Nephron (organoid): Measurements from ENCODE around the gene ELP2.

ENCODE experiments used
- H3K27ac Mint-ChIP-seq, 3 experiments: 2 replicates each; pipeline ENCODE4 v1.8.0; 2020; ENCODE audit warnings: mixed read lengths in 3 of 3, mild to moderate bottlenecking in 2 of 3, moderate library complexity in 1 of 3
- H3K27me3 Mint-ChIP-seq: 2 replicates; pipeline ENCODE4 v1.8.0; 2021; ENCODE audit warnings: low read depth, mild to moderate bottlenecking, moderate library complexity, mixed read lengths
- H3K36me3 Mint-ChIP-seq: 2 replicates; pipeline ENCODE4 v1.8.0; 2020; ENCODE audit warnings: low read depth, mixed read lengths
- H3K4me1 Mint-ChIP-seq: 2 replicates; pipeline ENCODE4 v1.8.0; 2020; ENCODE audit warnings: mixed read lengths
- H3K4me3 Mint-ChIP-seq, 3 experiments: 2 replicates each; pipeline ENCODE4 v1.8.0; 2020; ENCODE audit warnings: mild to moderate bottlenecking in 3 of 3, mixed read lengths in 3 of 3, moderate library complexity in 2 of 3
- H3K9me3 Mint-ChIP-seq: 2 replicates; pipeline ENCODE4 v1.8.0; 2020; ENCODE audit warnings: mixed read lengths
- TF ChIP-seq, protein P1 (sequence below), 3 experiments: fragments of 200-600 bp; sonication (generic); IDR thresholded peaks; one replicate each; pipeline ENCODE4 v1.5.0; 2021; ENCODE audit warnings: antibody characterized with exemption in 3 of 3; ENCODE audit not compliant: unreplicated experiment in 3 of 3

The ELP2 gene

DNA sequence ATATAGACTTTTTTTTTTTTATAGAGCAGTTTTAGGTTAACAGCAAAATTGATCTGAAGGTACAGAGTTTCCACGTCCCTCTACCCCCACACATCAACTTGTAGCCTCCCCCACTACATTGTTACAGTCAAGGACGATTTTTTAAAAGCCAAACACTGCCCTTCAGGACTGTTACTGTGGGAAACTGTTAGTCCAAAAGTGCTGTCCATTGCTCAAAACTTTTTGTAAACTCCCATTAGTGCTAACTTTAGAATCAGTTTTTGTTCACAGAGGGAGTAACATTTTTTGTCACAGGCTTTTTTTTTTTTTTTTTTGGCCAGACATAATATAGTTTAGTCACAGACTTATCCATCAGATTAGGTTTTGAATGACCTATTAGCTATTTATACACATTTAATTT, 24.1 kb downstream of the ELP2 start:
- H3K27ac Mint-ChIP-seq, result peak overlapping the region in 1 of 3 experiments; percentile 98
- H3K36me3 Mint-ChIP-seq, result peaks cover 69% of the 10 kb centered on the region
- H3K4me3 Mint-ChIP-seq, result no peak overlapping the region
- TF ChIP-seq, protein P1, sequence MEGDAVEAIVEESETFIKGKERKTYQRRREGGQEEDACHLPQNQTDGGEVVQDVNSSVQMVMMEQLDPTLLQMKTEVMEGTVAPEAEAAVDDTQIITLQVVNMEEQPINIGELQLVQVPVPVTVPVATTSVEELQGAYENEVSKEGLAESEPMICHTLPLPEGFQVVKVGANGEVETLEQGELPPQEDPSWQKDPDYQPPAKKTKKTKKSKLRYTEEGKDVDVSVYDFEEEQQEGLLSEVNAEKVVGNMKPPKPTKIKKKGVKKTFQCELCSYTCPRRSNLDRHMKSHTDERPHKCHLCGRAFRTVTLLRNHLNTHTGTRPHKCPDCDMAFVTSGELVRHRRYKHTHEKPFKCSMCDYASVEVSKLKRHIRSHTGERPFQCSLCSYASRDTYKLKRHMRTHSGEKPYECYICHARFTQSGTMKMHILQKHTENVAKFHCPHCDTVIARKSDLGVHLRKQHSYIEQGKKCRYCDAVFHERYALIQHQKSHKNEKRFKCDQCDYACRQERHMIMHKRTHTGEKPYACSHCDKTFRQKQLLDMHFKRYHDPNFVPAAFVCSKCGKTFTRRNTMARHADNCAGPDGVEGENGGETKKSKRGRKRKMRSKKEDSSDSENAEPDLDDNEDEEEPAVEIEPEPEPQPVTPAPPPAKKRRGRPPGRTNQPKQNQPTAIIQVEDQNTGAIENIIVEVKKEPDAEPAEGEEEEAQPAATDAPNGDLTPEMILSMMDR (IDR thresholded peaks at IDR 0.05; ENCODE audit: unreplicated experiment in 3 of 3), result no peak
- H3K9me3 Mint-ChIP-seq, result no peaks in the 10 kb centered on the region
- peaks cover 7% of the 10 kb centered on the region for H3K4me1 Mint-ChIP-seq
- H3K27me3 Mint-ChIP-seq, result no peaks in the 10 kb centered on the region

DNA sequence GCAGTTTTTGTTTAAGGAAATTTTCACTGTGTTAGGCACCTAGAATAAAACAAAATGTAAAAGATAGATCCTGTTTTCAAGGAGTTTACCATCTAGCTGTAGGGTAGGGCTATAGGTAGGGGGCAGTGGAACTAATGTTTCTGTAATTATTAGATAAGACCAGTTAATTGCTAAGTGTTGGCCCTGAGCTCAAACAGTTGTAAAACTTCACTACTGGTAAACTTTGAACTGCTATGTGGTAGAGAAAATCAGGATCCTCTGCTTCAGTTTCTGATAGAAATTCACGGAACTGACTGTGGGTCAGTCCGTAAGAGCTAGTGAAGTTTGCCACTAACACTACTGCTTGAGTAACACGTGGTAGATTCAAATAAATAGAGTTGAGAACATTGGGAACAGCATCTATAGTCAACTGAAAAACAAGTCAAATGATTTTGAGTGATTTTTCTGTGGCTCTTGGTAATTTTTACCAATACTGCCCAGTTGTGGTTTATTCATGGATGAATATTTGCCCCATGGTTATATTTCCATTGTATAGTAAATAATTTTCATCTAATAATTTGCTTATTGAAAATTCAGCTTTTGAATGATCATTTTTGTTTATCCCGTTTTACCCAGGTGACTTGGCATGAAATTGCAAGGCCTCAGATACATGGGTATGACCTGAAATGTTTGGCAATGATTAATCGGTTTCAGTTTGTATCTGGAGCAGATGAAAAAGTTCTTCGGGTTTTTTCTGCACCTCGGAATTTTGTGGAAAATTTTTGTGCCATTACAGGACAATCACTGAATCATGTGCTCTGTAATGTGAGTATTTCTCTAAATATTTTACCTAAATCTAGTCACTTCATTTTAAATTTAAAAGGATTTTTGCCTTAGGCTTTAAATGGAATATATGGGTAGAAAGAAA, 26.4 kb downstream of the ELP2 start:
- Mint-ChIP-seq H3K36me3 (peaks cover 66% of the 10 kb centered on the region), H3K27me3 (no peaks in the 10 kb centered on the region), H3K27ac (no peak overlapping the region), H3K4me3 (no peak overlapping the region), H3K9me3 (no peaks in the 10 kb centered on the region), H3K4me1 (peaks cover 7% of the 10 kb centered on the region)
- TF ChIP-seq, protein P1 (IDR thresholded peaks at IDR 0.05; ENCODE audit: unreplicated experiment in 3 of 3), result no peak

DNA sequence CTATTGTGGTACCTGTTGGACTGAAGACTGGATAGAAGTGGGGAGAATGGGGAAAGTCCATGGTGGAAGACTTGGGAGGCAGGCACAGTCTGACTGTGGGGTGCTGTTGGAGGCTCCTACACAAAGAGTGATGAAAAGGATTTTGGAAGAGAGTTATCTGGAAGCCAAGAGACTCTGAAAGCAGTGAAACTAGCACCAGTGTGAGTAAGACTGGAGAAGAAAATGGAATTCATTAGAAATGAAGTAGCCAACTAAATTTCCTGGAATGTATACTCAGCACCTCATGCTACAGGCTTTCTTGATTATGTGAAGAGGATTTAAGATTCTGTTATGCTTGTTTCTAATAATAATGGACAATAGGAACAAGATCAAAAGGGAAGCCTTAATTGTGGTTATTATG, 27.7 kb downstream of the ELP2 start:
- Mint-ChIP-seq H3K27ac (no peak overlapping the region), H3K4me1 (peaks cover 7% of the 10 kb centered on the region), H3K4me3 (no peak overlapping the region), H3K27me3 (no peaks in the 10 kb centered on the region), H3K9me3 (no peaks in the 10 kb centered on the region), H3K36me3 (peaks cover 72% of the 10 kb centered on the region)
- TF ChIP-seq, protein P1 (IDR thresholded peaks at IDR 0.05; ENCODE audit: unreplicated experiment in 3 of 3), result no peak

- Mint-ChIP-seq H3K27ac (no peak overlapping the region), H3K27me3 (no peaks in the 10 kb centered on the region), H3K9me3 (no peaks in the 10 kb centered on the region), H3K4me3 (no peak overlapping the region), H3K36me3 (peaks cover 68% of the 10 kb centered on the region), H3K4me1 (peaks cover under 1% of the 10 kb centered on the region)
- TF ChIP-seq, protein P1 (IDR thresholded peaks at IDR 0.05; ENCODE audit: unreplicated experiment in 3 of 3), result no peak
These were observed 28.7 kb downstream of the ELP2 start for GRCh38 chr18:36158266-36158867.

- no peak overlapping the region for H3K4me3 Mint-ChIP-seq
- H3K27me3 Mint-ChIP-seq, result no peaks in the 10 kb centered on the region
- H3K36me3 Mint-ChIP-seq, result peaks cover 79% of the 10 kb centered on the region
- no peak overlapping the region for H3K27ac Mint-ChIP-seq
- no peaks in the 10 kb centered on the region for H3K4me1 Mint-ChIP-seq
- H3K9me3 Mint-ChIP-seq, result no peaks in the 10 kb centered on the region
- TF ChIP-seq, protein P1 (IDR thresholded peaks at IDR 0.05; ENCODE audit: unreplicated experiment in 3 of 3), result no peak
These were observed 31.3 kb downstream of the ELP2 start for GRCh38 chr18:36160959-36161371.
